Lower leg skin (tissue), 3 donors: ENCODE data around the gene FYCO1.

Experiments
- CTCF ChIP-seq, 3 donors: fragments of 450-650 bp; IDR thresholded peaks; one replicate each; pipeline ENCODE4 v1.5.1; 2016; ENCODE audit warnings: antibody characterized with exemption in 3 of 3, mild to moderate bottlenecking in 3 of 3, moderate library complexity in 2 of 3
- POLR2A ChIP-seq, 2 donors: fragments of 450-650 bp; IDR thresholded peaks; one replicate each; pipeline ENCODE4 v1.6.1; 2016 to 2017; ENCODE audit warnings: antibody characterized with exemption in 2 of 2, mild to moderate bottlenecking in 1 of 2, moderate library complexity in 1 of 2

GRCh38 chr3:45980229-45980813, 15.3 kb downstream of the FYCO1 start:
- TF ChIP-seq POLR2A (IDR thresholded peaks at IDR 0.05), result no peak
- no peak for TF ChIP-seq CTCF (IDR thresholded peaks at IDR 0.05)
